Prostate gland (tissue), 2 donors: Measurements from ENCODE around the gene ZNF69.

Experiments used
- POLR2A ChIP-seq: fragments of 450-650 bp; IDR thresholded peaks from one replicate; pipeline ENCODE4 v1.6.1; 2016; ENCODE audit warnings: antibody characterized with exemption, mild to moderate bottlenecking
- POLR2AphosphoS5 ChIP-seq: sonication (generic); formaldehyde crosslinking; IDR thresholded peaks from one replicate; pipeline ENCODE4 v1.6.1; 2017; ENCODE audit warnings: antibody characterized with exemption
- TF ChIP-seq, protein P1 (sequence below), 4 experiments: fragments of 200-600 bp in 2 of 4; fragments of 450-650 bp in 2 of 4; sonication (generic) in 2 of 4; IDR thresholded peaks; 1 replicate in 3 of 4; 2 replicates in 1 of 4; pipeline ENCODE4 v1.5.1; 2016 to 2019; ENCODE audit warnings: antibody characterized with exemption in 4 of 4, mild to moderate bottlenecking in 2 of 4, moderate library complexity in 2 of 4

DNA sequence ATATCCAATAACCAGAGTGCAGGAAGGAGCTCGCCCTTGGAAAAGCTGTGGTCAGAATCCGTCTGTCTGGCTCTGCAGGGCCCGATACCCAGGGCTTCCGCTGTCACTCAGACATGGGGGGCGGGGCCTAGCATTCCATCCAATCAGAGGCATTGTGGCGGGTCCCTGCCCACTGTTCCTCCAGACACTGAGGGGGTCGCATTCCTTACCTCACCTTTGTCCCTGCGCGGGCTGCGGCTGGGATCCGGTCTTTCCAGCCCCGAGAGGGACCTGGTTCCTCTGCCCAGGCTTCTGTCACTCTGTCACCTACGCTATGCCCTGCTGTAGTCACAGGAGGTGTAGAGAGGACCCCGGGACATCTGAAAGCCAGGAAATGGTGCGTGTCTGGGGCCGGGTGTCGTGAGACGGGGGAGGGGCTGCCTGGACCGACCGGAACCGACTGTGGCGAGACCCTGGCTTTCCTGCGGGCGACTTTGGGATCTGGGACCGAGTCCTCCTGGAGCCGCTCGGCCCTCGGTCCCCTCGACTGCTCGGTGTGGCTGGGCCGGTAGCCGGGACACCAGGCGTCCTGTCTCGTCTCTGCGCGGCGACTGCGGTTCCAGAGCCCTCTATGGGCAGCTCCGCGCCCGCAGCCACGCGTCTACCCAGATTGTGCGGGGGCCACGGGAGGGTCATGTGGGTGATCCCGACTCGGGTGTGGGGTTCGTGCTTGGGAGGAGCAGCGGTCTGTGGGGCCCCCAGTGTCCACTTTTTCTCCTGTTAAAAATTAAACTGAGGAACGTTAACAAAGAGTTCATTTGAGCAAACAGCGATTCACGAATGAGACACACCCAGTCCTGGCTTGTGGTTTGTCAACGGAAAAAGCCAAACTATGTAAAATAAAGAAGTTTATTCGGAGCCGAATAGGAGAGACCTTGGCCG is at the start of gene ZNF69:
- TF ChIP-seq, protein P1, sequence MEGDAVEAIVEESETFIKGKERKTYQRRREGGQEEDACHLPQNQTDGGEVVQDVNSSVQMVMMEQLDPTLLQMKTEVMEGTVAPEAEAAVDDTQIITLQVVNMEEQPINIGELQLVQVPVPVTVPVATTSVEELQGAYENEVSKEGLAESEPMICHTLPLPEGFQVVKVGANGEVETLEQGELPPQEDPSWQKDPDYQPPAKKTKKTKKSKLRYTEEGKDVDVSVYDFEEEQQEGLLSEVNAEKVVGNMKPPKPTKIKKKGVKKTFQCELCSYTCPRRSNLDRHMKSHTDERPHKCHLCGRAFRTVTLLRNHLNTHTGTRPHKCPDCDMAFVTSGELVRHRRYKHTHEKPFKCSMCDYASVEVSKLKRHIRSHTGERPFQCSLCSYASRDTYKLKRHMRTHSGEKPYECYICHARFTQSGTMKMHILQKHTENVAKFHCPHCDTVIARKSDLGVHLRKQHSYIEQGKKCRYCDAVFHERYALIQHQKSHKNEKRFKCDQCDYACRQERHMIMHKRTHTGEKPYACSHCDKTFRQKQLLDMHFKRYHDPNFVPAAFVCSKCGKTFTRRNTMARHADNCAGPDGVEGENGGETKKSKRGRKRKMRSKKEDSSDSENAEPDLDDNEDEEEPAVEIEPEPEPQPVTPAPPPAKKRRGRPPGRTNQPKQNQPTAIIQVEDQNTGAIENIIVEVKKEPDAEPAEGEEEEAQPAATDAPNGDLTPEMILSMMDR (IDR thresholded peaks at IDR 0.05) = peak in 3 of 4 experiments; percentile 26 to 42 (median 33)
- TF ChIP-seq POLR2AphosphoS5 (peak; percentile 82), POLR2A (peak; percentile 53)
